ENCODE measurements around the gene NPY2R. TPM values are rescaled to one million over a fixed set of nuclear protein-coding genes. Genes with fewer than 3 reads are reported as not detected.

Gene NPY2R, protein sequence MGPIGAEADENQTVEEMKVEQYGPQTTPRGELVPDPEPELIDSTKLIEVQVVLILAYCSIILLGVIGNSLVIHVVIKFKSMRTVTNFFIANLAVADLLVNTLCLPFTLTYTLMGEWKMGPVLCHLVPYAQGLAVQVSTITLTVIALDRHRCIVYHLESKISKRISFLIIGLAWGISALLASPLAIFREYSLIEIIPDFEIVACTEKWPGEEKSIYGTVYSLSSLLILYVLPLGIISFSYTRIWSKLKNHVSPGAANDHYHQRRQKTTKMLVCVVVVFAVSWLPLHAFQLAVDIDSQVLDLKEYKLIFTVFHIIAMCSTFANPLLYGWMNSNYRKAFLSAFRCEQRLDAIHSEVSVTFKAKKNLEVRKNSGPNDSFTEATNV
- under 1 TPM in 2 of 3 donors, not detected in 1; 0.01 TPM for polyA plus RNA-seq

DNA sequence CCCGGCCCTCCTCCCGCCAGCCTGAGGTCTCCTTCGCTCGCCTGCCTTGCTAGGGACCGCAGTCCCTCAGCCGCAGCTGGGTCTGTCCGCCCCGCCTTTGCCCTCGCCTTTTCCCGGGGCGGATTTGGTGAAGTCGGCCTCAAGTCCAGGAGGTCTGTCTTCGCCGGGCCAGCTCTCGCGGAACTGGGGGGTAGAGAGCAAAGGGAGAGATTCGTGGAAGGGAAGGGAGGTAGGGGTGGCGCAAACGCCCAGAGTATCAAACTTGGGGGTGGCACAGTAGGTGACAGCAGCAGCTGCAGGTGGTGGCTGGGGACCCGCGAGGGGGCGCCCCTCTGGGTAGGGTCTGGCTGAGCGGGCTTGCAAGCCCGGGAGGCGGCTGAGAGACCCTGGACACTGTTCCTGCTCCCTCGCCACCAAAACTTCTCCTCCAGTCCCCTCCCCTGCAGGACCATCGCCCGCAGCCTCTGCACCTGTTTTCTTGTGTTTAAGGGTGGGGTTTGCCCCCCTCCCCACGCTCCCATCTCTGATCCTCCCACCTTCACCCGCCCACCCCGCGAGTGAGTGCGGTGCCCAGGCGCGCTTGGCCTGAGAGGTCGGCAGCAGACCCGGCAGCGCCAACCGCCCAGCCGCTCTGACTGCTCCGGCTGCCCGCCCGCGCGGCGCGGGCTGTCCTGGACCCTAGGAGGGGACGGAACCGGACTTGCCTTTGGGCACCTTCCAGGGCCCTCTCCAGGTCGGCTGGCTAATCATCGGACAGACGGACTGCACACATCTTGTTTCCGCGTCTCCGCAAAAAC lies at the start of gene NPY2R:
Gene NPY2R, plus strand, starts transcription at position 379 of the 797 bp plus-strand sequence. CDS start 5,304 bp downstream, outside the sequence.
- WGBS, 3 donors, result 2 to 3% (median 3%) methylated on average over 54 to 55 of the region's 55 CpGs
- no peak within 1 kb of the TSS for H3K27ac ChIP-seq (ENCODE audit: low read depth, low read length)

DNA sequence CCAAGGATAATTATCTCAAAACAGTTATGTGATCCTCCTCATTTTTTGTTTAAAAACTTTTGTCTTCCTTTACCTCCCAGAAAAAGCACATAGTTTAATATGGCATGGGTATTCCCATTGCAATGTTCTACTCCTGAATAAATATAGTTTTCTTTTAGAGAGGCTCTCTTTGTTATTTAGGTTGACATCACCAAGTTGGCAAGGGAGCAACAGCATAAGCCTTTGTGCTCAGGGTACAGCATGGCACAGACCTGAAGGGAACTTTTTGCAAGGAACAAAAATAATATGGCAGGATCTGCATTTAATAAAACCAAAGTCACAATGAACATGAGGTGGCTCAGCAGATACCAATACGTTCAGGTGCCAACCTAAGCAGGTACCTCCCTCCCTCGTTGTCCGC lies 47.1 kb upstream of the NPY2R start:
- no peak overlapping the region for H3K27ac ChIP-seq (ENCODE audit: low read depth, low read length)
- WGBS, 3 donors, result 89 to 91% (median 90%) methylated on average over 3 of the region's 3 CpGs

DNA sequence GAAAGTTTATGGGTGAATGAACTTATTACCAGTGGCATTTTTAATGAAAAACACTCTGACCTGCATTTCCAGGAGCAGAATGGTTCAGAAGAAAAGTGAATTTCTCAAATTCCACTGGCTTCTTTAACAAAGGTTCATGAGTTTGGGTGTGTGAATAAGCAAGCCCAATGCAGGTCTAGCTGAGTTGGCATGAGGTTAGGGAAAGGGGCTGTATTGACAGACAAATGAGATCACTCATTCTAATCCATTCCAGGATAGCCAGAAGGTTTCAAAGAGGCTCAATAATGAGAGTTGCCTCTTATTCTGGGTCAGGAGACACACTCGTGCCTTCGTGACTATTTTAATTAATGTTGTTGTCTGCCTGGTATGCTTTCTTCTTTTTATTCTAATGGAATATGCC lies 43.7 kb upstream of the NPY2R start:
- H3K27ac ChIP-seq (ENCODE audit: low read depth, low read length), result no peak overlapping the region
- 60 to 73% (median 68%) methylated on average over 2 of the region's 2 CpGs for WGBS, 3 donors

DNA sequence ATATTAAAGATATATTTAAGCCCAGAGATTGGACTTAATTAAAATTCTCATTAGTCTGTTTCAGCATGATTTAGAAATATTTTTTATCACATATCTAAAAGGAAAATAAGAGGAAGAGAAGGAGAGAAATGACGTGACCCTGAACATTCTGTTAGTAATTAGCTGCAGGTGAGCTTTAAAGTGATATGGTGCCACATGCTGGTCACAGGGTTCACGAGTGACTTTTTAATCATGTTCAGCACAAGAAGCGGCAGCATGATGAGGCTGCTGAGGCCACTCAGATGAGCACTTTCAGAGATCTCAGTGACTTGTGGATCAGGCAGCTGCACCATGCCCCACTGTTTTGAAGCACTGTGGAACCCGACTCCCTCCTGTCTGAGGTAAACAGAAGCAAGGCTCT lies 37.9 kb upstream of the NPY2R start:
- 28 to 75% (median 74%) methylated on average over 4 of the region's 4 CpGs for WGBS, 3 donors
- no peak overlapping the region for H3K27ac ChIP-seq (ENCODE audit: low read depth, low read length)

DNA sequence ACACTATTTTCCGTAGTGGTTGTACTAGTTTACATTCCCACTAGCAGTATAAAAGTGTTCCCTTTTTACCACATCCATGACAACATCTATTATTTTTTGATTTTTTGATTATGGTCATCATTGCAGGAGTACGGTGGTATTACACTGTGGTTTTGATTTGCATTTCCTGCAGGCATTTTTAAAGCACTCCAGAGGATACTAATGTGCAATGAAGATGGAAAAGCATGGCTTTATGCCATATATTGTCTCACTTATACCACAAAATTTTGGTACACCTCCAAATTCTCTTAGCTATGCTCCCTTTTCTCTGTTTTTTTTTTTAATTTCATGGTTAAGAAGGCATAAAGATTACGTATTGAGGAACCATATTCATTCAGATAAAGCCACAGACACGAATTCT lies 35.1 kb upstream of the NPY2R start:
- 56 to 61% (median 61%) methylated on average over 4 of the region's 4 CpGs for WGBS, 3 donors
- H3K27ac ChIP-seq (ENCODE audit: low read depth, low read length), result no peak overlapping the region

DNA sequence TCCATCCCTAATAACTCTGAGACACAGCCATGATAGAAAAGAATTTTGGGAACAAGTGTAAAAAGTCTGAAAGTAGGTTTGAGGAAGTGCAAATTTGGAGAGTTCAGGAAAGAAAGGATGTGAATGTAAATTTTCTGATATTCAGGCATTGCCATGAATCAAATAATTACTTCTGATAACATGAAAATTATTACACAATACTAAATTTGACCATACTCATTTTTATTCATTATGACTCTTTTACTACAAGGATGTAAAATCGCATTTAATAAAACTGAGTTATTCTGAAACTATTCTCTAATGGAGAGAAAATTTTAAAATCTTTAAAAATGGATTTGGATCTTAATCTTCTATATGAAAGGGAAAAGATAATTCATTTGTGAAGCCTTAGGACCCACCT lies 33.8 kb upstream of the NPY2R start:
- WGBS, 3 donors, result 88 to 96% (median 93%) methylated on average over 1 of the region's 1 CpG
- H3K27ac ChIP-seq (ENCODE audit: low read depth, low read length), result no peak overlapping the region

DNA sequence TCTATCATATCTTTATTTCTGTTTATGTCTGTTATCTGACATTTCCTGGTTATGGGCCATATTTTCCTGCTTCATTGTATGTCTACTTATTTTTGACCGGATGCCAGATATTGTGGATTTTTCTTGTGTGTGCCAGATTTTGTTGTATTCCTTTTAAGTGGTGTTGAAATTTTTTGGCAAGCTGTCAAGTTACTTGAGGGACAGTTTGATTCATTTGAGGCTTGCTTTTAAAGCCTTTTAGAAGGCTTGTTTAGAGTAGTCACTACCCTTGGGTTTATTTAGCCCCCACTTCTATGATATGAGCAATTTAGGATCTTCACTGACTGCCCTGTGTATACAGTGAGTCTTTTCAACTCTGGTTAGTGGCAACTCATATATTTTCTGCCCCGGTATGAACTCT lies 29.2 kb upstream of the NPY2R start:
- no peak overlapping the region for H3K27ac ChIP-seq (ENCODE audit: low read depth, low read length)
- WGBS, 3 donors, result 34 to 46% (median 34%) methylated on average over 2 of the region's 2 CpGs

DNA sequence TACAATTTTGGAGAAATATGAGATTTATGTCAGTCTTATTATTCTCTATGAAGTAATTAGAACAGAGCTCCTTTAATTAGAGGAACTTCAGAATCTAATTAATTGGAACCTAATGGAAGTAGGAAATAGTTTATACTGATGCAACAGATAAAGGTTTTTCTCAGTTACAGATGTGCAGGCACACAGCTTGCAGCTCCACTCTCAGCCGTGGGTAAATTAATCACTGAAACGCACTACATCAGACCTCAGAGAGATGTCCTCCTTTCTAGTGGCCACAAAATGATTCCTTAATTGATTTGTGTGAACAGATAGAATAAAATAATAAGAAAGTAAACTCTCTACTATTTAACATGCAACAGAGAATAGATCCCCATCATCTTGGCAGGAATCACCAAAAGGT lies 21.5 kb upstream of the NPY2R start:
- WGBS, 3 donors, result 67 to 80% (median 76%) methylated on average over 2 of the region's 2 CpGs
- no peak overlapping the region for H3K27ac ChIP-seq (ENCODE audit: low read depth, low read length)

DNA sequence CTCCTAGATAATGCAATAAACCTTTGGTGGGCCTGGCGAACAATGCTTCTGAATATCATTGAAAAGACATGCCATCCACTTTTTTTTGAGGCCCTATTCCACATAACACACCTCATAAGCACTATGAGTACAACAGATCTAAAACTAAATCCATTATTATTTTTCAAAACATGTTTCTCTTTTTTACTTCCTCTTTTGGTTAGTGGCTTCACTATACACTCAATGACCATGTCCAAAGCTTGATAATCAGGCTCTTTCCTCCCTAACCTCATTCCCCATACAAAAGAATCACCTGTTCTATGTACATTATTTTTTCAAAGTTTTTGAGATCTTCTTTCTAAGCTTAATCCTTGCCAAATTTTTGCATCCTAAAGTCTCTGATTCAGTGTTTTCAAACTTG lies 20.4 kb upstream of the NPY2R start:
- WGBS, 3 donors, result 28 to 85% (median 74%) methylated on average over 1 of the region's 1 CpG
- no peak overlapping the region for H3K27ac ChIP-seq (ENCODE audit: low read depth, low read length)

DNA sequence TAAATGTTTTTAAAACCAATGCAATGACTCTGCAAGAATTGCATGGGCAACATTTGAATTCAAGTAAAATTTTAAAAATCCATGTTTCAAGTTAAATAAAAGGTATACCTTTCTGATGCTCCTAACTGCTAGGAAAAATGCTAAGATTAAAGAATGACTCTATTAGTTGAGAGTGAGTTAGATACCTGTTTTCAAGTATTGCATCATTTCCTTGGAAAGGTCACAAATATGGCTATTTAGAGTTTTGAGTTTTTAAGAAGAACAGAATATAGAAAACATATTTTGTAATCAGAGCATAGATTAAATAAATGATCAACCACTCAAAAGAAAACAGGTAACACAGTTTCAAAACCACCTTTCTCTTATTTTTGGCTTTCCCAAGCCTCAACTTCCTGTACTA lies 18.3 kb upstream of the NPY2R start:
- H3K27ac ChIP-seq (ENCODE audit: low read depth, low read length), result no peak overlapping the region

DNA sequence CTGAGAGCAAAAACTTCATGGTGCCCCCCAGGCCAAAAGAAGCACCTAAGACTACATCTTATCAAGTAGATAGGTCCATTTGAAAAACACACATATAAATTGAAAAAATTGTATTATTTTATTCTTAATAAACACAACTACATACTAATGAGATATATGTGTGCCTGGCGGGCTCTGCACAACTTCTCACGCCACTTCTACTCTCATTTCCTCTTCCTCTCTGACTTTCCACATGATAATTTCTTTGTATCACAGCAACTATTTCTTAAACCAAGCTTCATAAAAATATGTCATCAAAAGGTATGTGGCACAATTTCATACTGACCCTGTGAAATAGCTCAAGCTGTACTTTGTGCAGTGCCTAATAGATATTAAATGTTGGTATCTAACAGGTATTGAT lies 10.7 kb upstream of the NPY2R start:
- 83 to 89% (median 83%) methylated on average over 2 of the region's 2 CpGs for WGBS, 3 donors
- no peak overlapping the region for H3K27ac ChIP-seq (ENCODE audit: low read depth, low read length)

DNA sequence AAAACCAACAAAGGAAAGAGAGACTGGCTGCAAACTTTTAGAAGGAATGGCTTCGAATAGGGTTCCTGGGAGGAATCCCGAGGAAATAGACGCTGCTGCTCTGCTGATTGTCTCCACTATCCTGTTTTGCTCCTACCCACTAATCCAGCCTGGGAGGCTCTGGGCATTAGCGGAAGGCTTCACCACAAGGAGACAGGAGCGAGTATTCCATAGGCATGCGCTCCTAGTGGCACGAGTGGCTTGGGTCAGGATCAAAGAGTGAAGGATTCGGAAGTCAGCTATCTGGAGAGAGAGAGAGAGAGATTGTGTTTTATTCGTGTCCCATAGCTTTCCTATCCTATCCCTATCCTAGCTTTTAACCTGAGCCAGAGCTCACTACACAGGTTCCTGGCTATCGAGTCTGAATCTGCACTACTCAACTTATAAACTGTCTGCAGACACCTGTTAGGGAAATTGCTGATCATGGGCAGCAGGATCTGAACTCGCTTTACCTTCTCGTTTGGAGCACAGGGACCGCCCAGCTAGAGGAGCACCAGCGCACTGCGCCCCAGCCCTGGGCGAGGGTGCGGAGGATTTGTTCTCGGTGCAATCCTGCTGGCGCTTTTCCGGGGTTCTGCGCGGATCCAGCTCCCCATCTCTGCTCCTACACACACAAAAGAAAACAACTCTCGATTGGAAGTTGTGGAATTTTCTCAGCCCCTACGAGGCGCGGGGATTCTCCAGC lies 740 bp upstream of the NPY2R start:
- 1 to 4% (median 3%) methylated on average over 26 of the region's 26 CpGs for WGBS, 3 donors
- no peak overlapping the region for H3K27ac ChIP-seq (ENCODE audit: low read depth, low read length)

DNA sequence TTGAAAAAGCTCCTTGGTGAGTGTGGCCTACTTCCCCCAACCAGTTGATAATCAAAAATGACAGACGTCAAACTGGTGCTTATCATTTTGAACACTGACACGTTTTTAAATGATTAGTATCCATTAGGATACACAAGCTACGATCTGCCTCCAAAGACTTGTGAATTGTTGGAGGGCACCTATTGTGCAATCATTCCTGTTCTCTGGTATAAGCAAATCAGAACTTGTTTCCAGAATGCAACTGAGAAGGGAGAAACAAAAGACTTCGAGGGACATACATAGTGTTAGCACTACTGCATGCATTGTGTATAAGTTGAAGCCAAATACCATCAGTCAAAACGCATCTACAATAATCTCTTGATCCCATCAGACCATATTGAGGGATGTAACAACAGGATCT lies 11.6 kb downstream of the NPY2R start:
- WGBS, 3 donors, result 68 to 80% (median 76%) methylated on average over 5 of the region's 5 CpGs
- H3K27ac ChIP-seq (ENCODE audit: low read depth, low read length), result no peak overlapping the region

DNA sequence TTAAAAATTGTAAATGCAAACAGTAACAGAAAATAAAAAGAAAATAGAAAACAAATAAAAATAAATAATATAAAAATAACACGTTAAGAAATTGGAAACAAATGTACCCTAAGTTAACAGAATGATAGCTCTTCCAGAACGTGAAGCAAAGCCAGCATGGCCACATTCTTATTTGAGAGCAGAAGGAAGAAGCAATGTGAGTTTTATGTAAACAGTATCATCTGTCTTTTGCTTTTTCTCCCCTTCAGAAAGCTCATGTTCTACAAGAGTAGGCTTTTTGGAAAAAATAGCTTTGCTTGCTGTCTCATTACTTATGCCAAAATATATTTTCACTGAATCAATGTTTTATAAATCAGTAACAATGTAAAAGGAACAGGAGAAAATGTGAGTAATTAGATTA lies 18.7 kb downstream of the NPY2R start:
- no peak overlapping the region for H3K27ac ChIP-seq (ENCODE audit: low read depth, low read length)
- WGBS, 3 donors, result 12 to 26% (median 26%) methylated on average over 2 of the region's 2 CpGs

DNA sequence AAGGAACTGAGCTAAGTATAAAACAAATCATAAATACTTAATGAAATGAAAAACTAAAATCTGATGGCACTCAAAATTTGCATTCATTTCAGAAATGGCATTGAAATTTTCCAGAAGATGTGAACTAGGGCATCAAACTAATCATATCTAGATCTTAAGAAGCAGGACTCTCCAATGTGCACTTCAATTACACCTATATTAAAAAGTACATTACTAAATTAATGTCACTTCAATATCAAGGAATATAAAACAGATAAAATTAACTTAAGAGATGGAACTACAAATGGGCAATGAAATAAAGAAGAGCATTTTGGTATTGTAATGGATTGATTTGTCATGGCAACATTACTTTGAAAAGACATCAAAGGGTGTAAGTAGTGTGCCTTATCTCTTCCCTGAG lies 20.3 kb downstream of the NPY2R start:
- H3K27ac ChIP-seq (ENCODE audit: low read depth, low read length), result no peak overlapping the region

DNA sequence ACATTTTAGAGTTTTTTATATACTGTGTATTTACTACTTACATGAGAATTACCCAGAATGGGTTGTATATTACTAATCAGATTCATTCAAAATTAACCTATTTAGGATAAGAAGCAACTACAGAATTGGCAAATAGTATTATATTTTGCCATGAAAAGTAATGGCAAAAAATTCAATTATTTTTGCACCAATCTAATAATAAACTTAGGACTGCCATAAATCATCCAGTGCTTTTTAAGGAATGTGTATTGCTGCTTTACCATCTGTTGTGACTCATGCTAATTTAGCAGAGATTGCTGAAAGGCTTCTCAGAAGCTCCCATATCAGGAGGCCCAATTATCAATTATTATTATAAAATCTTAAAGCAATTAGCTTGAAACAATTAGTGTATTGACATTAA lies 24.0 kb downstream of the NPY2R start:
- H3K27ac ChIP-seq (ENCODE audit: low read depth, low read length), result no peak overlapping the region

DNA sequence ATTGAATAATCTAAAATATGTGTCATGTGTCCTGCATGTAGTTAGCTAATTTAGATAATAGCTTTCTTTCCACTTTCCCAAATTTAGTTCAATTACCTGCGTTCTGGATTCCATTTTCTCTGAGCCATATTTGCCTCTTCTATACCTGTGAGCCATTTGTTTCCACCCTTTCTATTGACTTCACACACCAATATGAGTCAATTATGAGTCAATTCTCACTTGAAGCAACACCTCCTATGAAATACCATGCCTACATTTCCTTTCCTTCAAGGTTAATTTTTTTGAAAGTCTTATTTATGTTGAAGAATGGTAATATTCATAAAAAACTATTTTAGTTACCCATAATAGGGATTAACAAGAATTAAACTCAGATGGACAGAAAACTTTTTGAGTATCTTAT lies 25.8 kb downstream of the NPY2R start:
- 72 to 93% (median 81%) methylated on average over 1 of the region's 1 CpG for WGBS, 3 donors
- no peak overlapping the region for H3K27ac ChIP-seq (ENCODE audit: low read depth, low read length)

DNA sequence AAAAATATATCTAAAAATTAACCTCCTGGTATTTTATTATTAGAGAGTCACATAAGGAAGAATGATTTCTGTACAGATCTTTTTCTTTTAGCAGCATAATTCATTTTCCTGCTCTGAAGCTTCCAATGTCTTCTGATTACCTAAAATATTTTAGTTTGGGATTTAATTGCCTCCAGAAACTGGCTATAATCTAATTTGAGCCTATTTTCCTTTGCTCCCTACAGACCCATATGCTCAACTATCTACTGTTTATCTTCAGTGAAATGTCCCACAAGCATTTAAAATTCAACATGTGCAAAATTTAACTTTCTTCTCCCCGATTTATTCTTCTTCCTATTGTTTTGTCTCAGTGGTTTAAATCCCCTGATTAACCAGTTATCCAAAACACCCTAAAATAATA lies 29.1 kb downstream of the NPY2R start:
- no peak overlapping the region for H3K27ac ChIP-seq (ENCODE audit: low read depth, low read length)
- WGBS, 3 donors, result 70 to 87% (median 80%) methylated on average over 1 of the region's 1 CpG

DNA sequence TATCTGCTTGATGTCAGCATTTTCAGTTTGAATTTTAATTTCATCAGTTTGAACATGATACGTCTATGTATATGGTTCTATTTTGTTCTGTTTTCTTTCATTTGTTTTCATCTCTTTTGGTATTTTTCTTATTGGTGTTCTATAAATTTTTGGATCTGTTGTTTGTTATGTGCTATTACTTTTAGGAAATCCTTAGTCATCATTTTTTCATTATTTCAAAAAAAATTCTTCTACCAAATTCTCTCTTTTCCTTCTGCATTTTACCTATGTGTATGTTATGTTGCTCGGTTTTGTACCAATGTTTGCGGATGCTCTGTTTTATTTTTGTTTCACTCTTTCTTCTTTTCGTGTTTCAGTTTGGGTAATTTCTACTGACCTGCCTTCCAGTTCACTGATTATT lies 32.8 kb downstream of the NPY2R start:
- no peak overlapping the region for H3K27ac ChIP-seq (ENCODE audit: low read depth, low read length)
- 84 to 91% (median 91%) methylated on average over 4 of the region's 4 CpGs for WGBS, 3 donors
